GM19351 (cell line): Measurements from ENCODE around the gene LPCAT1.
"Not testable (repeated sequence)": the region's sequence is repeated elsewhere in the genome, so short reads cannot be mapped to it uniquely, and the experiment has no call there.

Experiments used
- ATAC-seq: cut with Tn5 transposase; IDR thresholded peaks from one replicate; pipeline ENCODE4 v1.9.1; 2021; ENCODE audit warnings: mild to moderate bottlenecking, moderate library complexity; ENCODE audit not compliant: unreplicated experiment

Gene LPCAT1

GRCh38 chr5:1523480-1523792 lies 324 bp downstream of the LPCAT1 start:
- ATAC-seq, result peak; percentile 34

GRCh38 chr5:1522601-1523479 lies 920 bp downstream of the LPCAT1 start:
- ATAC-seq, result no peak

- no peak for ATAC-seq
Observed at GRCh38 chr5:1521671-1522600, 1.8 kb downstream of the LPCAT1 start.

- no peak for ATAC-seq
Observed at GRCh38 chr5:1520791-1521453, 2.8 kb downstream of the LPCAT1 start.

- no peak for ATAC-seq
Observed at GRCh38 chr5:1519631-1520210, 4.0 kb downstream of the LPCAT1 start.

- no peak for ATAC-seq
Observed at GRCh38 chr5:1517838-1518237, 5.9 kb downstream of the LPCAT1 start.

GRCh38 chr5:1516615-1517601 lies 6.9 kb downstream of the LPCAT1 start:
- no peak for ATAC-seq

- no peak for ATAC-seq
Observed at GRCh38 chr5:1515921-1516571, 7.7 kb downstream of the LPCAT1 start.

- no peak for ATAC-seq
Observed at GRCh38 chr5:1515311-1515920, 8.3 kb downstream of the LPCAT1 start.

GRCh38 chr5:1514819-1515310 lies 8.9 kb downstream of the LPCAT1 start:
- not testable (repeated sequence) for ATAC-seq

- no peak for ATAC-seq
Observed at GRCh38 chr5:1514027-1514818, 9.5 kb downstream of the LPCAT1 start.

- no peak for ATAC-seq
Observed at GRCh38 chr5:1513326-1514026, 10.3 kb downstream of the LPCAT1 start.

GRCh38 chr5:1512541-1513291 lies 11.0 kb downstream of the LPCAT1 start:
- no peak for ATAC-seq

- ATAC-seq, result no peak
Observed at GRCh38 chr5:1511651-1512540, 11.9 kb downstream of the LPCAT1 start.

GRCh38 chr5:1511048-1511447 lies 12.7 kb downstream of the LPCAT1 start:
- ATAC-seq, result no peak

GRCh38 chr5:1510631-1511030 lies 13.1 kb downstream of the LPCAT1 start:
- no peak for ATAC-seq
